NCI-H2196 (cell line): ENCODE results near the gene CIDEC.

Experiments
- DNase-seq: peaks from one replicate; lab custom pipeline; 2025; ENCODE audit not compliant: unreplicated experiment; lab: John Stamatoyannopoulos, UW

The CIDEC gene

DNA sequence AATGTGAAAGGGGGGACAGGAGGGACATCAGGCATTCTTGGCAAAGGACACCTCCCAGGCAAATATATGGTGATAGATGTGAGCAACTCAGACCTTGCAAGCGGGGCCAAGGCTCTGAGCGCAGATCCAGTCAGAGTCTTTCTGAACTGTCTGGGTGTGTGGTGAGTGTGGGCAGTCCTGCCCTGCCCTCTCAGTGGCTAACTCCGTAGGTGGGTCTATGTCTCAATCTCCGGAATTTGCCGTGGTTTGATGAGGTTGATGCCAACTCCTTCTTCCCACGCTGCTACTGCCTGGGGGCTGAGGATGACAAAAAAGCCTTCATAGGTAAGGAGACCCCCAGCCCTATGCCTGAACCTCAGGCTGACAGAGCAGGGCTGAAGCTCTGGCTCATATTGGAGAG lies 62.6 kb downstream of the CIDEC start:
- DNase-seq = no peak
